Sigmoid colon (tissue), 7 donors: ENCODE results near the gene ROCK1. TPM values are rescaled to one million over a fixed set of nuclear protein-coding genes. Genes with fewer than 3 reads are reported as not detected.
"Not testable (repeated sequence)": the region's sequence is repeated elsewhere in the genome, so short reads cannot be mapped to it uniquely, and the experiment has no call there.

Source experiments
- DNase-seq: peaks from one replicate; pipeline ENCODE4 v3.0.0-alpha.2; 2019
- H3K27ac ChIP-seq, 4 donors: fragments of 200-600 bp; sonication (generic); one replicate each; pipeline ENCODE4 v1.5.1; 2016 to 2019; ENCODE audit warnings: mild to moderate bottlenecking in 1 of 4
- H3K27me3 ChIP-seq, 3 donors: fragments of 200-600 bp; sonication (generic); one replicate each; pipeline ENCODE4 v1.5.1; 2019; ENCODE audit warnings: mild to moderate bottlenecking in 1 of 3
- H3K36me3 ChIP-seq, 4 donors: fragments of 200-600 bp; sonication (generic); one replicate each; pipeline ENCODE4 v1.5.1; 2016 to 2019
- H3K4me1 ChIP-seq, 4 donors: fragments of 200-600 bp; sonication (generic); one replicate each; pipeline ENCODE4 v1.5.1; 2017 to 2019
- H3K4me3 ChIP-seq, 4 donors: fragments of 200-600 bp; sonication (generic); one replicate each; pipeline ENCODE4 v1.5.1; 2017 to 2019; ENCODE audit warnings: mild to moderate bottlenecking in 2 of 4, moderate library complexity in 1 of 4
- H3K9me3 ChIP-seq, 4 donors: fragments of 200-600 bp in 3 of 4; sonication (generic) in 3 of 4; one replicate each; pipeline versions ENCODE4 v1.5.1 to v1.6.1; 2013 to 2019
- EP300 ChIP-seq, 4 donors: sonication (generic); formaldehyde crosslinking; IDR thresholded peaks; one replicate each; pipeline ENCODE4 v1.6.1; 2017; ENCODE audit warnings: antibody characterized with exemption in 4 of 4
- POLR2A ChIP-seq, 2 donors: fragments of 450-650 bp; IDR thresholded peaks; one replicate each; pipeline ENCODE4 v1.6.1; 2016; ENCODE audit warnings: antibody characterized with exemption in 2 of 2, mild to moderate bottlenecking in 2 of 2, moderate library complexity in 2 of 2
- POLR2AphosphoS5 ChIP-seq, 4 donors: sonication (generic); formaldehyde crosslinking; IDR thresholded peaks; one replicate each; pipeline ENCODE4 v1.6.1; 2017; ENCODE audit warnings: antibody characterized with exemption in 4 of 4
- WGBS, 2 donors: extraction: QIAGEN DNeasy Blood & Tissue Kit; methylation state at CpG; one replicate each; pipeline ENCODE4 v1.1.7; 2013; 5-methylcytosine and 5-hydroxymethylcytosine counted together
- intact Hi-C: fragments of 100-400 bp; cut with DNase I; formaldehyde crosslinking; loops from one replicate; pipeline ENCODE4 v1.15.1; 2023
- polyA plus RNA-seq, 3 donors: library from polyadenylated mRNA; stranded (reverse); fragments of 200-250 nt; gene quantifications; one replicate each; pipeline ENCODE4 v1.2.3, GENCODE V29; 2013
- total RNA-seq, 4 donors: library from RNA; depleted of rRNA; stranded (reverse); fragments of >200 nt; gene quantifications; one replicate each; pipeline ENCODE4 v1.1.0, GENCODE V29; 2016
- TF ChIP-seq, protein P1 (sequence below), 4 experiments: fragments of 450-650 bp in 3 of 4; fragments of 200-600 bp in 1 of 4; IDR thresholded peaks; one replicate each; pipeline ENCODE4 v1.5.1; 2016 to 2019; ENCODE audit warnings: antibody characterized with exemption in 4 of 4, mild to moderate bottlenecking in 3 of 4, moderate library complexity in 2 of 4
- donor health status: healthy with polysubstance abuse.
- donor health status: Bipolar disorder and iron deficiency.
- donor health status: healthy.

ROCK1 gene
- total and polyA plus RNA-seq, 7 donors, result 7.8 to 86.7 (median 55.8) TPM

DNA sequence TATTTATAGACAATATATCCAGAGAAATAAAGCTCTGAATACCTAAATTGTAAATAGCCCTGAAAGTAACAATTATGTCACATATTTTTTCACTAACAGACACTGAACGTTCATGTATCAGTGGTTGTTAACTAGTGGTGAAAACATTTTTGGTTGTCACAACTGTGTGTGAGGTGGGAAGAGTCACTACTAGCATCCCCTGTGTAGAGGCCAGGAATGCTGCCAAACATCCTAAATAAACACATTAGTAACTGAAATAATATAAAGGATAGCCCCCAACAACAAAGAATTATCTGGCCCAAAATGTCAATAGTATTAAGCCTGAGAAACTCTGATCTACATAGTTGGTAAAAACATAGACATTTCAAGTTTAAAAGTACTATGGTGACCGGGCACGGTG, 64.5 kb downstream of the ROCK1 start:
- 88% methylated on average over 3 of the region's 3 CpGs for WGBS, 2 donors
- Histone ChIP-seq H3K27me3 (no peaks in the 10 kb centered on the region), H3K36me3 (peaks cover 0 to 12% (median 0%) of the 10 kb centered on the region in 4 donors), H3K4me3 (no peak overlapping the region), H3K27ac (no peak overlapping the region), H3K4me1 (peaks cover 0 to 40% (median 18%) of the 10 kb centered on the region in 4 donors), H3K9me3 (no peaks in the 10 kb centered on the region)
- TF ChIP-seq EP300 (IDR thresholded peaks at IDR 0.05) (no peak), POLR2A (IDR thresholded peaks at IDR 0.05) (no peak), POLR2AphosphoS5 (IDR thresholded peaks at IDR 0.05) (no peak)
- TF ChIP-seq, protein P1, sequence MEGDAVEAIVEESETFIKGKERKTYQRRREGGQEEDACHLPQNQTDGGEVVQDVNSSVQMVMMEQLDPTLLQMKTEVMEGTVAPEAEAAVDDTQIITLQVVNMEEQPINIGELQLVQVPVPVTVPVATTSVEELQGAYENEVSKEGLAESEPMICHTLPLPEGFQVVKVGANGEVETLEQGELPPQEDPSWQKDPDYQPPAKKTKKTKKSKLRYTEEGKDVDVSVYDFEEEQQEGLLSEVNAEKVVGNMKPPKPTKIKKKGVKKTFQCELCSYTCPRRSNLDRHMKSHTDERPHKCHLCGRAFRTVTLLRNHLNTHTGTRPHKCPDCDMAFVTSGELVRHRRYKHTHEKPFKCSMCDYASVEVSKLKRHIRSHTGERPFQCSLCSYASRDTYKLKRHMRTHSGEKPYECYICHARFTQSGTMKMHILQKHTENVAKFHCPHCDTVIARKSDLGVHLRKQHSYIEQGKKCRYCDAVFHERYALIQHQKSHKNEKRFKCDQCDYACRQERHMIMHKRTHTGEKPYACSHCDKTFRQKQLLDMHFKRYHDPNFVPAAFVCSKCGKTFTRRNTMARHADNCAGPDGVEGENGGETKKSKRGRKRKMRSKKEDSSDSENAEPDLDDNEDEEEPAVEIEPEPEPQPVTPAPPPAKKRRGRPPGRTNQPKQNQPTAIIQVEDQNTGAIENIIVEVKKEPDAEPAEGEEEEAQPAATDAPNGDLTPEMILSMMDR (IDR thresholded peaks at IDR 0.05), result no peak
- intact Hi-C loops, result no loop called here
- DNase-seq, result no peak

DNA sequence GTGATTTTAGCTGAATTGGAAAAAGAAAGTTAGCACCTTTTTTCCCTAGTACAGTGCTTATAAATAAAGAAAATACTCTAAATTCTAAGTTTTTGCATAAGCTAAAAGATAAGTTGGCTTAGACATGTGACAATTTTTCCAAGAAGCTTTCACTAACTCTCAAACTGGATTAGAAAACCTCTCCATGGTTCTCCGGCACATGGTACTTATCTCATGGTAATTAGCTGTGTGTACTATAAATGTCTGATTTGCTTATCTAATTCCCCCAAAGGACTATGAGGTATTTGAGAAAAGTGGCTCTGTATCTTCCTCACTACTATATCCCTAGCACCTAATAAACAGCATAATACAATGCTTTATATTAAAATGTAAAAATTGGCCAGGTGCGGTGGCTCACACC, 71.1 kb downstream of the ROCK1 start:
- no peak for DNase-seq
- H3K9me3 ChIP-seq, result no peaks in the 10 kb centered on the region
- WGBS, 2 donors, result 95 to 96% methylated on average over 2 of the region's 2 CpGs
- H3K27me3 ChIP-seq, result no peaks in the 10 kb centered on the region
- no peak overlapping the region for H3K4me3 ChIP-seq
- TF ChIP-seq POLR2AphosphoS5 (IDR thresholded peaks at IDR 0.05), result no peak
- TF ChIP-seq, protein P1 (IDR thresholded peaks at IDR 0.05), result no peak
- no peak for TF ChIP-seq POLR2A (IDR thresholded peaks at IDR 0.05)
- no peak for TF ChIP-seq EP300 (IDR thresholded peaks at IDR 0.05)
- peaks cover 0 to 42% (median 9%) of the 10 kb centered on the region in 4 donors for H3K36me3 ChIP-seq
- H3K4me1 ChIP-seq, result peaks cover 0 to 11% (median 0%) of the 10 kb centered on the region in 4 donors
- H3K27ac ChIP-seq, result no peak overlapping the region
- intact Hi-C loops, result no loop called here

DNA sequence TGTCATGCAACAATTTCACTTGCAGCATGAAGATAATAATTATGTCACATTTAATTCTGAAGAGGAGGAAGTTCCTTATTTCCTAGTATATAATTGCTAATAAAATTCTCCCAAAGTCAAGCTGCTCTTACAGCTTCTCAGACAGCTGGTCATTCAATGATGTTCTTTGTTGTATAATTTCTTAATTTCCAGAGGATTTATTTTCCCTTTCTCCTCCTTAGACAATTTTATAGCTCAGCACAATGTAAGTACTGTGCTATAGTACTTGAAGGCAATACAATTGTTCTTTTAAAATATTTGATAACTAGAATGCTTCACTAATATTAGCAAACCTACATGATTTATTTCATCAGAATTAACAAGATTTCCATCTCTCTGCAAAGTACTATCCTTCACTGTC, 73.4 kb downstream of the ROCK1 start:
- H3K9me3 ChIP-seq, result no peaks in the 10 kb centered on the region
- H3K27me3 ChIP-seq, result no peaks in the 10 kb centered on the region
- H3K4me3 ChIP-seq, result no peak overlapping the region
- no peak overlapping the region for H3K27ac ChIP-seq
- intact Hi-C loops, result no loop called here
- DNase-seq, result no peak
- no peak for TF ChIP-seq POLR2AphosphoS5 (IDR thresholded peaks at IDR 0.05)
- TF ChIP-seq EP300 (IDR thresholded peaks at IDR 0.05), result no peak
- TF ChIP-seq, protein P1 (IDR thresholded peaks at IDR 0.05), result no peak
- peaks cover 0 to 31% (median 9%) of the 10 kb centered on the region in 4 donors for H3K36me3 ChIP-seq
- H3K4me1 ChIP-seq, result peaks cover 0 to 3% (median 0%) of the 10 kb centered on the region in 4 donors

DNA sequence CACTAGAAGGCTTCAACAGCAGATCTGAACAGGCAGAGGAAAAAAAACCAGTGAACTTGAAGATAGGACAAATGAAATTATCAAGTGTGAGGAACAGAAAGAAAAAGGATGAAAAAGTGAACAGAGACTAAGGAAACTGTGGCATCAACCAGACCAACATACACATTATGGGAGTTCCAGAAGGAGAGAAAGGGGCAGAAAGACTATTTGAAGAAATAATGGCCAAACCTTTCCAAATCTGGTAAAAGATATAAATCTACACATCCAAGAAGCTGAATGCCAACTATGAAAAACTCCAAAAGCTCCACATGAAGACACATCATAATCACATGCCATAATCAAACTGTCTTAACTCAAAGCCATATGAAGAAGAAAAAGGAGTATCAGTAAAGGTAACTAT, 79.8 kb downstream of the ROCK1 start:
- Histone ChIP-seq H3K27me3 (no peaks in the 10 kb centered on the region), H3K4me3 (no peak overlapping the region), H3K4me1 (no peaks in the 10 kb centered on the region), H3K36me3 (peaks cover 0 to 25% (median 1%) of the 10 kb centered on the region in 4 donors), H3K9me3 (no peaks in the 10 kb centered on the region), H3K27ac (no peak overlapping the region)
- TF ChIP-seq POLR2A (IDR thresholded peaks at IDR 0.05) (no peak), POLR2AphosphoS5 (IDR thresholded peaks at IDR 0.05) (no peak), EP300 (IDR thresholded peaks at IDR 0.05) (no peak)
- TF ChIP-seq, protein P1 (IDR thresholded peaks at IDR 0.05), result no peak
- no peak for DNase-seq
- intact Hi-C loops, result no loop called here

DNA sequence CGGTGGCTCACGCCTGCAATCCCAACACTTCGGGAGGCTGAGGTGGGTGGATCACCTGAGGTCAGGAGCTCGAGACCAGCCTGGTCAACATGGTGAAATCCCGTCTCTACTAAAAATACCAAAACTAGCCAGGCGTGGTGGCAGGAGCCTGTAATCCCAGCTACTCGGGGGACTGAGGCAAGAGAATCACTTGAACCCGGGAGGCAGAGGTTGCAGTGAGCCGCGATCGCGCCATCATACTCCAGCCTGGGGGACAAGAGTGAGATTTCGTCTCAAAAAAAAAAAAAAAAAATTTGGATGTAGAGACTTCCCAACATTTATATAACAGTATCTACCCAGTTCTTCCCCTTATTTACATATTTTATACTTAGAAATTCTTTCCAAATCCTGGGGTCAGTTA, 93.4 kb downstream of the ROCK1 start:
- H3K9me3 ChIP-seq, H3K4me1 ChIP-seq, H3K27me3 ChIP-seq, H3K27ac ChIP-seq, H3K4me3 ChIP-seq, intact Hi-C loops, DNase-seq: not testable (repeated sequence)
- H3K36me3 ChIP-seq, result peaks cover 0 to 66% (median 26%) of the 10 kb centered on the region in 4 donors
- 97 to 98% methylated on average over 13 of the region's 13 CpGs for WGBS, 2 donors
